CD4-positive, alpha-beta T cell treated with Interleukin-10 for 1 hour (primary cell): Measurements from ENCODE around the gene SNTG2.
"Not testable (repeated sequence)": the region's sequence is repeated elsewhere in the genome, so short reads cannot be mapped to it uniquely, and the experiment has no call there.

ENCODE experiments used
- DNase-seq: peaks from one replicate; pipeline ENCODE4 v3.0.0-alpha.2; 2020

SNTG2 gene

DNA sequence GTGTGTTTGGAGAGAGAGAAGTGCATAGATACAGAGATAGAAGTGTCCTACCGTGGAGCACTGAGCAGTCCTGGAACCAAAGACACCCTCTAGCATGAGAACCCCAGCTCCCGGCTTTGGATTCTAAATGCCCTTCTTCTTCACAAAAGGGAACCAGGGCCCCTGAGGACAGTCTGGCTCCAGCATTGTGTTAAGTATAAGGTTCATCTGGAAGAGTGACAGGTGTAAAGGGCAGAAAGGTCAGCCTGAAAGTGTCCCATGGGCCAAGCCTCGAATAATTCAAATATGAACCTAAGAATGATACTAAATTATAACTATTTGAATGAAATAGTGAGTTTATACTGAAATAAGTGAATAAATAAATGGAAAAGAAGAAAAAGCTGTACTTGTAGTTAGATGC lies 109.7 kb downstream of the SNTG2 start:
- DNase-seq, result no peak

DNA sequence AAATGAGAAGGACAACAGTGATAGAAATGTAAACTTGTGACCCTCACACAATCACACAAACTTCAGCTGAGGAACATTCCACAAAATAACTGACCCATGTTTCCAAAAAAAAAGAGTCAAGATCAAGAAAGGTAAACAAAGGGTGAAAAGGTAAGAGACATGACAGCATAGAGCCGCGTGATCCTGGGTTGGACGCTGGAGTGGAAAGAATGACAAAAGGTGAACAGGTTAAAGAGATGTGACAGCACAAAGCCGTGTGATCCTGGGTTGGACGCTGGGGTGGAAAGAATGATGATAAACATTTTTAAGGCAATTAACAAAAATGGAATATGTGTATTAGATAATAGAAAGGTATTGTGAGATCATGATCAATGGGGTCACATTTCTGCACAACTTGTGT lies 110.3 kb downstream of the SNTG2 start:
- DNase-seq, result no peak

DNA sequence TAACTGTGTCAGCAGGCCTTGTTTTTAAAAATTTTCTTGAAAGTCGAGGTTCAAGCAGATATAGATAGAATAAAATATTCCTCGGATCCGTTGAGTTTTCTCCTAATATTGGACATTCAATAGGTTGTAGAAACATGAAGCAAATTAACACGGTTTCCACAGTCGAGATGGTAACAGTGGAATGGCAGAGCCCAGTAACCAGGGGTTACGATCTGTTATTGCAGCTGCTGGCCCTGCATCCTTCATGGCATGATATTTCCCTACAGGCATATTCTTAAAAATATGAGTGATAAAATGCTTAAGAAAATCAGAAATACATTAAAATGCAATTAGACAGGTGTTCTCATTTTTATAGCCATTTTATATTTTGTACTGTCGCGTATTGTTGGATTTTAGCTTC lies 117.6 kb downstream of the SNTG2 start:
- DNase-seq, result no peak

DNA sequence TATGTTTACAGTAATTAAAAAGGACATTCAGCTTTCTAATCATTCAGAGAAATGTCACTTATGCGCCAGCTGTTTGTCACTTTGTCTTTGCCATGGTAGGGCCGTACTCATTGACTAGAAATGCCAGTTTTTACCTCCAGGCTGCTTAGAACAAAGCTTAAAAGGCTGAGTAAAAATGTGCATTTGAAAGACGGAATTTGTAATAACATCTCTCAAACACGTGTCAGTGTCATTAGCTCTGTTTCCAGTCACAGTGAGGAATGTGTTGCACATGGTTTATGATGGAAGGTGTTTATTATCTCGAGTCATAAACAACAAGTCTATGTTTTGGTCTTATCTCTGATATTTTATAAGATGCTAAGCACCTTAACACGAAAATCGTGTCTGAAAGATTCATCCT lies 118.2 kb downstream of the SNTG2 start:
- no peak for DNase-seq

DNA sequence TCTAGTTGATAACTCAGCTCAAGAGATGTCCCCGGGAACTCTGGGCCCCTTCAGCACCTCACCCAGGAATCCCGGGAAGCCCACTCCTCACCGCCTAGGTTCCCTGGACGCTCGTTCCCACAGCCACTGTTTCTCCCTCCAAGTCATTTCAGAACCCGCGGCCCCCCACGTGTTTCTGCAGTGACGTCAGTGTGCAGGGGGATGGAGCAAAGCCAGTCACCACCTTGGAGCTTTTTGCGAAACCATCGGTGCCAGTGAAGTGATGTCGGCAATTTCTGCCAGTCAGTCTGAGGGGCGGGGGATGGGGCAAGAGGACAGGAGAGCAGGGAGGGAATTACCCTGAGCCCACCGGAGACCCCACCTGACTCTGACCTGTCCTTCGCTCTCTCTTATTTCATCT lies 119.2 kb downstream of the SNTG2 start:
- DNase-seq, result no peak

DNA sequence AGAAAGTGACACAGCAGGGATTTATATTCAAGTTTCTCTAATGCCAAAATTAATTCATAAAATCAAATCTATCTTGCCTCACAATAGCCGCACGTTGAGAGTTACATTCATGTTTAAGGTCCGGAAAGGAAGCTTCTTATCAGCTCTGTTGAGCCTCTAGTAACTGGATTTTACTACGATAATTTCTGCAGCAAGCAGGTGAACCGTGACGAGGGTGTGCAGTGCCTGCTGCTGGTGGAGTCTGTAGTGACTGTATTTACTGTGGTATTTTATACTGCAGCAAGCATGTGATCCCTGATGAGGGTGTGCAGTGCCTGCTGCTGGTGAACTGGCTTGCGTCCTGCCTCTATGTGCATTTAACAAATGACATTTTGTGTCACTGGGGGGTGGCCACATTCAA lies 120.0 kb downstream of the SNTG2 start:
- DNase-seq, result no peak

DNA sequence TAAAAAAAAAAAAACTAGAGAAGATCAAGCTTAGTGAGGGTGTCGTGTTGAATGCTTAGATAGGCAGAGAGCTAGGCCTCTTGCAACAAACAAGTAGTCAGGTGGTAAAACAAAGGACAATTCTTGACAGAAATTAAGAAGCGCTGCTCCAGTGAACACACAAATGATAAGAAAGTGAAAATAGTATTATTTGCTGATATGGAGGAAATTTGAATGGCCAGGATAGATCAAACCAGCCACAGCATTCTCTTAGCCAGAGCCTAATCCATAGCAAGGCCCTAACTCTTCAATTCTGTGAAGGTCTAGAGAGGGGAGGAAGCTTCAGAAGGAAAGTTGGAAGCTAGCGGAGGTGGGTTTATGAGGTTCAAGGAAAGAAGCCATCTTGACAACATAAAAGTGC lies 121.0 kb downstream of the SNTG2 start:
- no peak for DNase-seq

DNA sequence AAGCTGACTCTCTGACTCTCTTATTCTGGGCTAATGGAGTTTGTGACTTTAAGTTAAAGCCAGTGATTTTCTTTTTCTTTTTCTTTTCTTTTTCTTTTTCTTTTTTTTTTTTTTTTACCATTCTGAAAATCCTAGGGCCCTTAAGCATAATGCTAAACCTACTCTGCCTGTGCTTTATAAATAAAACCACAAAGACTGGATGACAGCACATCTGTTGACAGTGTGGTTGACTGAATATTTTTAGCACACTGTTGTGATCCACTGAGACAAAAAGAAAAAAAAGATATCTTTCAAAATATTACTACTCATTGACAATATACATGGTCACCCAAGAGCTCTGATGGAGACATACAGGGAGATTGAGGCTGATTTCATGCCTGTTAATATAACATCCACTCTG lies 121.6 kb downstream of the SNTG2 start:
- DNase-seq, result no peak

DNA sequence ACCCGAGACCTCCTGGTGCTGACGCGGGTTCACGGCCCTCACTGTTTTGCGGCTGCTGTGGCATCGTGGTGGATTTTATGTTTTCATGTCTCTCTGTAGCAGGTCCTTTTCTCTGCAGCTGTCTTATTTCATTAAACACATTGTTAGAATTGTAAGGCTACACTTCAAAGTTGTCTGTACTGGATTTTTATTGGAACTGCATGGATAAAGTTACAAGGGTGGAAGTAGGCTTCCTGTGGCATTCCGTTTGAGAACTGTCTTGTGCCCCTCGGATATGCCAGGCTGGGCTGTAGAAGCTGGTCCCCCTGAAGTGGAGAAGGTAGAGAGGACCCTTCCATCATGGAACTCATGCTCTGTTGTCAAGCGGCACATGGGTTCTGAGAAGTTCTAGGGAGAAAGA lies 127.3 kb downstream of the SNTG2 start:
- DNase-seq, result no peak

DNA sequence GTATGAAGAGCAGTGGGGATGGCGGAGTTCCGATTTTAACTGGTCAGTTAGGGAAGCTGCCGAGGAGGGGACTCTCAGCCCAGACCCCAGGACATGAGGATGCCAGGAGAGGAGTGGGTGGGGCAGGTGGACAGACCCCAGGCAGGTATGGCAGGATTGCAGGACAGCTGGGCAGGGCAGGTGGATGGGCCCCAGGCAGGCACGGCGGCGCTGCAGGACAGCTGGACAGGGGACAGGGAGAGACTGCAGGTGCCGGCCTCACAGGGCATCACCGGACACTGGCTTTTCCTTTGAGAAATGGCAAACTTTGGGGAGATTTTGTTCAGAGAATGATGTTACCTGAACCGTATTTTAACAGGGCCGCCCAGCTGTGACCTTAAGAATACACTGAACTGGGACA lies 127.7 kb downstream of the SNTG2 start:
- DNase-seq, result no peak

DNA sequence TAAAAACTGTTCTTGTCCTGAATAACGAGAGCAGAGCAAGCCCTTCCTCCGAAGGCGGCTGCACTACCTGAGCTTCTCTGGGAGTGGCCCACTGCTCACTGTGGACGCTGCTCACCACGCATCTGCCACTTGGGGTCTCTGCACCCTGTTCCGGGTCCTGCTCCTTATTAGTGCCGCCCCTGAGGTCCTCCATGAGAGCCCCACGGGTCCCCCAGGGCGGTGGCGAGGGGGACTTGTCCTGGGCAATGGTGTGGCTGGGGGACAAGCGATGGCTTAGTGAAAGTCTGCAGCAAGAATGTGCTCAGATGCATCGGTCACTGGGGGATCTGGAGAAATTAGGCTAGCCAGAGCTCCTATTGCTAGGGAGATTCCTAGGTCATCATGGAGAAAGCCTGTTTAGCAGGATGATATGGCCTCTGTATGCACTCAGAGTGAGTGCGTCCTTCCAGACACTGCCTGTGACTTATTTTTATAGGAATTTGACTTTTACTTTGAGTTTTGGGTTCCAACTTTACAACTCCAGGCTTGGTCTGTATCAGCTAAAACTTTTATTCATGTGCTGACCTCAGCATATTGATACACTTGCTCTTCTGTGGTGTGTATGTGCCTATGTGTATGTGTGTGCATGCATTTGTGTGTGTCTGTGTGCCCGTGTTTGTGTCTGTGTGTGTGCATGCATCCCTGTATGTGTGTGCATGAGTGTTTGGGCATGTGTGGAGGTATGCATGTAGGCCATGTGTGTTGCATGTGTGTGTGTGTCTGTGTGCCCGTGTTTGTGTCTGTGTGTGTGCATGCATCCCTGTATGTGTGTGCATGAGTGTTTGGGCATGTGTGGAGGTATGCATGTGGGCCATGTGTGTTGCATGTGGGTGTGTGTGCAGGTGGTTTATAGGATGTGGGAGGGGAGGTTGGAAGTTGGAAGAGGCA lies 129.5 kb downstream of the SNTG2 start:
- DNase-seq, result no peak

DNA sequence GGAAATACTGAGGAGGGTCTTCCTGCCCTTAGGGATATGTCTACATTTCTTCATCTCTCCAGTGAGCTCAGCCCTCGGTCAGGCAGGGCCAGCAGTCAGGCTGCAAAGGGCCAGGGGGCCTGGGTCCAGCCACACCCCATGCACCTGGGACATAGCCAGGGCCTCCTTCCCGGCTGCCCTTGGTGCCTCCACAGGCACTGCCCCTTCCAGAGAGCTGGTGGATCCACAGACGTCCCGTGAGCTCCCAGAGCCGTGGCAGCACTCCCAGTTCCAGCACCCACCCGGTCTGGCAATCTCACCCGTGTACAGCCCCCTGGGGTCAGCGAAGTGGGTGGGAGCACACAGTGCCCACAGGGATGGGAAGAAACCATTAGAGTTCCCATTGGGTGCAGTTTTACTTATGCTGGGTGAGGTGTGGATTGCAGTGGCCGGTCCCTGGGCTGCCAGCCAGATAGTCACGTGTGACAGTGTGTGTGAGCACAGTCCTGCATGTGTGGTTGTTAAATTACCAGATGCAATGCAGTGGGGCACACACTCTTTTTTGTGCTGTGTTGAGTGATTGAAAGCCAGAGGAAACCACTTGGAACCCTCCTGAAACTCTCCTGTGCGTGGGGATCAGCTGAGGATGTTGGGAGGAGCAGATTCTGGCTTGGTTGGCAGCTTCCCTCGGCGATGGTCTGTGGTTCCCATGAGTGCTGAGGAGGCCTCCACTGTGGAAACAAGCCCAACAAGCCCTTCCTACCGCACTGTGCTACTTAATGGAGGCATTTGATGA lies 131.0 kb downstream of the SNTG2 start:
- DNase-seq, result no peak

DNA sequence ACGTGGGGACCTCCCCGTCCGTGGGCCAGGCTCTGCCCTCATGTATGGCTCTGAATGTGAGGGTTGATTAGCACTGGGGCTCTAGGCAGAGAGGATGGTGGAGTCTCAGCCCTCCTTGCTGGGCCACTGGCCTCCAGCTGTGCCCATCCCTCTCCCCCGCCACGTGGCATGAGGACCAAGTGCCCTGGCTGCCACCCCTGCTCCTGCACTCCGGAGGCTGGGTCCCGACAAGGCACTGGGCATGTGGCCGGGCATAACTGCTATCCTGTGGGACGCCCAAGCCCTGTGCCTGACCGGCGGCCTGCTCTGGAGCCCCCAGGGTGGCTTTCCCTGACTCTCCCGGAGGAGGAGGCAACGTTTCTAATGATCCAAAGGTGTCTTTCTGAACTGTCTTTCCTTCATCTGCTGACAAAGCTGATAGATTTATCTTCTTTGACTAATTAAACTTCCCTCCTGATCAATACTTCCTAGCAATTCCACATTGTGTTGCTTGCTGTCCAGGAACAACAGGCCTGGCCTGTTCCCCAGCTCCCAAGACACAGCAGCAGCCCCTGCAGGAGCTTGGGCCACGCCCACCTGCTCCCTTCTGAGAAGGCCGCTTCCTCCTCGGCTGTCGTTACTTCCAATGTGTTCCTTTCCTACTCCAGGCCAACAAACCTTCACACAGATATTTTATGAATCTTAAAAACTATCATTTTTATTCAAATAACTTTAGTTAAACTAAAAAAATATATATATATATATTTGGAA lies 132.0 kb downstream of the SNTG2 start:
- no peak for DNase-seq

DNA sequence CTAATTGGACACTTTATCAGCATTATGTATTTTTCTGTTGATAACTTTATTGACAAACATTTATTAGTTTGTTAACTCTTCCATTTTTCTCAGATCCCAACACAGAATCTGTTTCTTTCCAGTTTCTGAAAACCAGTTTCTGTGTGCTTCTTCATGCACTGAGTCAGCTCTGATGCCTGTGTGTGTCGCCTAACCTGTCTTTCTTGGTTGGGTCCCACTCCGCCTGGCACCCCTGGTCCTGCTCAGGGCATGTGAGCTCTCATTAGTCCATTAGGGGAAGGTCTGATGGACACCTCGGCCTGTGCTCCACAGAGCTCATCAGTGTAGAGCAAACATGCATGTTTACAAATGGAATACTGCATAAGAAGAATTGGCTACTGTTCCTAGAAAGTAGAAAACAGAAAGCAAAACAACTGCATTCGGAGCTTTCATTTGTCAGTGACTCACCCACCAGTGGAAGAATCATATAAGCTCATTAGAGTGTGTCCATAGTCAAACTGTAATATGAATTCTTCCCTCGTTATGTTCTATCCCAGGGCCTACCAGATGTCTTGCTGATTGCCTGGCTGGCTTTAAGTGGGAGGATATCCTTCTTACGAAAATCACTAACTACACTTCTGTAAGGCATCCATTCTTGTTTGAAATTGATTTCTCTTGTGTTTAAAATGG lies 137.7 kb downstream of the SNTG2 start:
- no peak for DNase-seq

DNA sequence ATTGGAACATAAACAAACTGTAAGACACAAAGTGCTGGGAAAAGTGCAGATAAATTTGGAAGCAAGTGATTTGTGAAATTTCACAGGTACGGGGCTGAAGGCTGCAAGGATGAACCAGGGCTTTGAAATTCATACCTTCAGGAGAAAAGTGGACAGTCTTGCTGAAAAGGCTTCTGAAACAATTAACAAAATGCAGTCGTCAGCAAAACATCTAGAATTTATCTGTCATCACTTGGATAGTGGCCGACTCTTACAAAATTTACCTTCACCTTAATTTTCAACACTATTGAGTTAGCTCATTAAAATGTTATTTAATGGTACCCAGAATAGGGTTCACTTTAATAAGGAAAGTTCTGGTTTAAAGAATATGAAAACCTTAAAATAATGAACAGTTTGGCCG lies 138.3 kb downstream of the SNTG2 start:
- no peak for DNase-seq

DNA sequence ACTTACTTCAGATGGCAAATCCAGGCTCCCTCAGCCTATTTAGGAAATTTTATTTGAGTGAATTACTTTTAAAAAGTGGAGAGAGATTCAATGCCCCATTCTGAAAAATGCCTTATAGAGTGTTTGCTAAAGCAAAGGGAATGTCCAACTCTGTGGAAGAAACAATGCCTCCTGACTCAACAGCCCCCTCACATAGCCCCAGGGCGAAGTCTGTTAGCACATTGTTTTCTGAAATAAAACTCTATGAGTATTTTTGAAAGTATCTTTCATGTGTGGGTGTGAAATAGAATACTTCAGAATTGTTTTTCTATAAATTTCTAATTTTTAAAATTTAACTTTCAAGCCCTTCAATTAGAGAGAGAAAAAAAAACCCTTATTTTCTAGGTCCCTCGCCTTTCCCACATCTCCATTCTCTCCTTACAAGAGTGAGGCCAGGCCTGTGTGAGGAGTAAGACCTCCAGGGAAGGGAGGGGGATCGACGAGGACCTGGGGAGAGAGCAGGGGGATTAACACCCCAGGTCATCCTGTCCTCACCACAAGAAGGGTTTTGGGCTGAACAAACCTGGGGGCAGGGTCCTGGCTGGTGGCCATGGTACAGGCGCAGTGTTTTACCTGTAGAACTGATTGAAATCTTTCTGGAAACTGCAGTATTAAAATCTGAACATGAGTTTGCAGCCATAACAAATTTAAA lies 141.4 kb downstream of the SNTG2 start:
- no peak for DNase-seq

DNA sequence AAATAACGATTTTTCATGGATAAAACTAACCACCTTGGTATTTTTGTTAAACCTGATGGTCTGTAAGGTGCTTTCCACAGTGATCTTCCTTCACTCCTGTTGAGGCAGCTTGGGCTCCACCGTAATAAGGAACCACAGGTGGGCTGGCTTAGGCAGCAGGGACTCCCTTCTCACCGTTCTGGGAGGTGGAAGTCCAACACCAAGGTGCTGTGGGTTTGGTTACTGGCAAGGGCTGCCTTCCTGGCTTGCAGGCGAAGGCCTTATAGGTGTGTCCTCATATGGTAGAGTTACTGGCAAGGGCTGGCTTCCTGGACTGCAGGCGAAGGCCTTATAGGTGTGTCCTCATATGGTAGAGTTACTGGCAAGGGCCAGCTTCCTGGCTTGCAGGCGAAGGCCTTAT lies 143.0 kb downstream of the SNTG2 start:
- DNase-seq, result not testable (repeated sequence)

DNA sequence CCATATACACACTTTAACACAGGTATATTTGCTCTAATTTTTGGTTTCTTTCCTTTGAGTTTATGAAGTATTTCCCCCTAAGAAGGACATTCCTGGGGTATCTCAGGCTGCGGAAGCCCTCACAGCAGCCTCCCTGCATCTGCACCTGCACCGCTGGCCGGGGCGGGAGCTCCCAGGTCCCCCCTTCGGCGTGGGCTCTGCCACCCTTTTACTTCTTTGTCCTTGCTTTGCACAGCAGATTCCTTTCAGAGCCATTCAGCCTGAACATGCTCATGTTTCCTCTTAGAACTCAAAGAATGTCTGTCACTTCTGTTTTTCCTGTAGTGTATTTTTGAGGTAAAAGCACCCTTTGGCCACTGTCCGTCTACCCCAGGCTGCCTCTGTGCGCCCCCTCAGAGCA lies 146.5 kb downstream of the SNTG2 start:
- no peak for DNase-seq

DNA sequence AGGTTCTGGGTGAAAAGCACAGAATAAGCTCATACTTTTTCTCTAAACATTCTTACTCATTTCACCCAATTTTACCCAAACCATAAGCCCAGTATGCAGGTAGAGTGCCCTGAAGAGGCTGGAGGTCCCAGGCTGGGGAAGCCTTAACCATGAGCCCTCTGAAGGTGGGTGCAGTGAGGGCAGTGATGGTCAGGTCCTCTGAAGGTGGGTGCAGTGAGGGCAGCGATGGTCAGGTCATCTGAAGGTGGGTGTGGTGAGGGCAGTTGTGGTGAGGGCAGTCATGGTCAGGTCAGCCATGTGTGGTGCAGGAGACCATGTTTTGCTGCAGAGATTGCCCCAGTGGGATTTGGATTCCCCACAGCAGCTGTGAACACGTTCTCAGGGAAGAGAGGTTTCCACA lies 148.8 kb downstream of the SNTG2 start:
- DNase-seq, result no peak

DNA sequence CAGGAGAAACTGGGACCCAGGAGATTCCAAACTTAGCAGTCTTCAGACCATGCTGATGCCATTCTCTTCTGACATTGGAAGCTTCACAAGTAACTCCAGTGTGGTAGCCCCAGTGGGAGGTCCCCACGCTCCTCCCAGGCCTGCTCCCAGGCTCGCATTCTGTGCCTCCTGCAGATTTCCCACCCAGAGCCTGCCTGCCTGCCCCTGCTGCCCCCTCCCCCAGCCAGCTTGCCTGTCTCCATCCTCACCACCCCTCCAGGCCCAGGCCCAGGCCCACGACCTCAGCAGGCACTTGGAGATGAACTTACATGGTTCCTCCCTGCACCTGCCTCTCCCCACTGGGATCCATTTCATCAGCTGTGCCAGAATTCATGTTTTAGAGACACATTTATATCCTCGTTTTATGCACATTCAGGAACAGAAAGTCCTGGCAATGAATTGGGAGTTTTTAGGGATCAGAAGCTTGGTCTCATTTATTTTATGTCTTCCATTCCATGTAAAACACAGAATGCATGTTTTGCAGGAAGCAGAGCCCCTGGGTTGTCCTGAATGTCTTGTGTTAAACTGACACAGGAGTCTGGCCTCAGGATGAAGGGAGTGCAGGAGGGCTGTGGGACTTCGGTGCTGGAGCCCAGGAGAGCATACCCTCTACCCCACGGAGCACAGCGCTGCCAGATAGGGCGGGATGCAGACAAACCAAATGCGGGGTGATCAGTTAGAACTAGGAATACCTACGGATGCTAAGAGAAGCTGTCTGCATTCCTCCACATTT lies 150.5 kb downstream of the SNTG2 start:
- no peak for DNase-seq

DNA sequence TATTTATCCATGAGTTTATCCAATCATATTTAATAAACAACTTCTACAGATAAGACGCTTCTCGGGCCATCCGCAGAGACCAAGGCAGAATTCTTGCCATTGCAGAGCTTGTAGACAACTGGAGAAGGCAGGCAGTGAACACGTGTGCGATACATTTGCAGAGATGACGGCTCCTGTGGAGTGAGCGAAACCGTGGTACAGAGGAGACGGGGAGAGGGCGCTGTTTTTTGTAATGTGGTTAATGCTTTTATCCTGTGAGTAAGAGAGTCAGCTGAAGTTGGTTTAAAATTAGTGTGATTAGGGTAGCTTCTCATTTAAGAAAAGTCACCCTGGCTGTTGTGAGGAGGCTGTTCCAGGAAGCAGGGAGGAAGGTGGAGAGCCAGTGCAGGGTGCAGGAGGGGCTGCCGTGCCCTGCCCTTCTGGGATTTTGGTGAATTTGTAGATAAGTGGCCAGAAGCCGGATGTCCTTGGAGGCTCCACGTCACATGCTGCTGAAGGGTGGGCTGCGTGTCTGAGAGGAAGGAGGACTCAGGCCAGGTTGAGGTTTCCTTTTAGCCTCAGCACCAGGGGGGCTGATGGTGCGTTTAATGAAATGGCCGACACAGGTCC lies 151.4 kb downstream of the SNTG2 start:
- no peak for DNase-seq
